DND-41 (cell line): ENCODE results near the gene LTBP1.

Experiments used
- CTCF ChIP-seq: IDR thresholded peaks from 2 replicates; pipeline ENCODE4 v1.5.1; 2012; ENCODE audit warnings: borderline replicate concordance, low read length, moderate library complexity, mild to moderate bottlenecking; ENCODE audit not compliant: poor library complexity, severe bottlenecking; ENCODE audit errors: extremely low read depth
- EZH2 ChIP-seq: IDR thresholded peaks from 3 replicates; pipeline ENCODE4 v1.6.1; 2012; ENCODE audit warnings: borderline replicate concordance, low read depth, mild to moderate bottlenecking, moderate library complexity, low read length, inconsistent platforms; ENCODE audit not compliant: severe bottlenecking

- TF ChIP-seq CTCF (no peak), EZH2 (no peak)
Measured at GRCh38 chr2:33292063-33292462, 345.3 kb downstream of the LTBP1 start.
